Measurements from ENCODE around the gene NABP1. TPM values are rescaled to one million over a fixed set of nuclear protein-coding genes. Genes with fewer than 3 reads are reported as not detected.

NABP1 gene
- total RNA-seq, 1 donor from 2014 or later: 8.9 TPM

DNA sequence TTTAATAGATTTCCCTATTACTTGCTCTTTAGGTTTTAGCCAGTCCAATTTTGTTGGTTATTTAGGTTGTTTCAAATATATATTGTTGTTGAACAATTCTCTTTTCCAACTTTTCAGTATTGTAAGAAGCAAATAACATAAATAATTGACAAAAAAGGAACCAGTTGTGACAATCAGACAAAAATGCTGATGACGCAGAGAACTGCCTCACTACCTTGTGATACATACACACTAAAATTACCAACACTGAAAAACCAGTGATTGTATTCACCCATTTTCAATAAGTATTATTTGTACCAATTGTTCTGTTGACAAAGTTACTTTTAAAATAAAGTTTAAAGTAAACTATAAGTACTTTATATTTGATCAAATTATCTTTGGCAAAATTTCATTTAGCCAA lies 43.1 kb upstream of the NABP1 start:
- no peaks in the 10 kb centered on the region for H3K9me3 Mint-ChIP-seq
- no peak for DNase-seq (ENCODE audit: low read depth, low spot score)
- H3K4me3 Mint-ChIP-seq: no peak overlapping the region
- H3K27ac Mint-ChIP-seq (ENCODE audit: unreplicated experiment): no peak overlapping the region
- TF ChIP-seq, protein P1, sequence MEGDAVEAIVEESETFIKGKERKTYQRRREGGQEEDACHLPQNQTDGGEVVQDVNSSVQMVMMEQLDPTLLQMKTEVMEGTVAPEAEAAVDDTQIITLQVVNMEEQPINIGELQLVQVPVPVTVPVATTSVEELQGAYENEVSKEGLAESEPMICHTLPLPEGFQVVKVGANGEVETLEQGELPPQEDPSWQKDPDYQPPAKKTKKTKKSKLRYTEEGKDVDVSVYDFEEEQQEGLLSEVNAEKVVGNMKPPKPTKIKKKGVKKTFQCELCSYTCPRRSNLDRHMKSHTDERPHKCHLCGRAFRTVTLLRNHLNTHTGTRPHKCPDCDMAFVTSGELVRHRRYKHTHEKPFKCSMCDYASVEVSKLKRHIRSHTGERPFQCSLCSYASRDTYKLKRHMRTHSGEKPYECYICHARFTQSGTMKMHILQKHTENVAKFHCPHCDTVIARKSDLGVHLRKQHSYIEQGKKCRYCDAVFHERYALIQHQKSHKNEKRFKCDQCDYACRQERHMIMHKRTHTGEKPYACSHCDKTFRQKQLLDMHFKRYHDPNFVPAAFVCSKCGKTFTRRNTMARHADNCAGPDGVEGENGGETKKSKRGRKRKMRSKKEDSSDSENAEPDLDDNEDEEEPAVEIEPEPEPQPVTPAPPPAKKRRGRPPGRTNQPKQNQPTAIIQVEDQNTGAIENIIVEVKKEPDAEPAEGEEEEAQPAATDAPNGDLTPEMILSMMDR (conservative IDR thresholded peaks at IDR 0.05): no peak
- no peaks in the 10 kb centered on the region for H3K4me1 Mint-ChIP-seq
- no peaks in the 10 kb centered on the region for H3K27me3 Mint-ChIP-seq (ENCODE audit: low read depth)
- H3K36me3 Mint-ChIP-seq (ENCODE audit: low read depth): no peaks in the 10 kb centered on the region

- Mint-ChIP-seq H3K27ac (ENCODE audit: unreplicated experiment) (no peak overlapping the region), H3K4me3 (no peak overlapping the region), H3K9me3 (no peaks in the 10 kb centered on the region), H3K36me3 (ENCODE audit: low read depth) (no peaks in the 10 kb centered on the region), H3K4me1 (no peaks in the 10 kb centered on the region), H3K27me3 (ENCODE audit: low read depth) (no peaks in the 10 kb centered on the region)
- TF ChIP-seq, protein P1 (conservative IDR thresholded peaks at IDR 0.05): no peak
- DNase-seq (ENCODE audit: low read depth, low spot score): no peak
Observed at GRCh38 chr2:191635333-191636234, 42.4 kb upstream of the NABP1 start.

GRCh38 chr2:191636235-191636543 lies 41.7 kb upstream of the NABP1 start:
- H3K9me3 Mint-ChIP-seq: no peaks in the 10 kb centered on the region
- H3K27ac Mint-ChIP-seq (ENCODE audit: unreplicated experiment): no peak overlapping the region
- no peak for DNase-seq (ENCODE audit: low read depth, low spot score)
- no peak overlapping the region for H3K4me3 Mint-ChIP-seq
- H3K27me3 Mint-ChIP-seq (ENCODE audit: low read depth): no peaks in the 10 kb centered on the region
- H3K36me3 Mint-ChIP-seq (ENCODE audit: low read depth): no peaks in the 10 kb centered on the region
- no peaks in the 10 kb centered on the region for H3K4me1 Mint-ChIP-seq
- TF ChIP-seq, protein P1 (conservative IDR thresholded peaks at IDR 0.05): no peak

DNA sequence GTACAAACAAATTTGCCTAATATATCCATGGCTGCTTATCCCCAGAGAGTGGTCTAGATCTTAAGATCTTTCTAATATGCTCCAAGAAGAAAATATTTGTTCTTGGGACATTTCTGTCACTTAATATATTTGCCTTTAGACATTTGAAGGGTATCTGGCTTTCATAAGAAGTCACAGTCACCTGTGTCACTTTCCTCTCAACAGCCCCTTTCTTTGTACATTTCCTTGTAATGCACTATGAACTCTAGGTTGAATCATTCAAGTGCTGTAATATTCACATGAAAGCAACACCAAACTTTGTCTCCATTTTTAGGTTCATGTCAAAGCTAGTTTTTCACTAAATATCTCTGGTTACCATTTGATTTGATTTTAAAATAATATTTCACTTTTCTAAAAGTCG lies 41.4 kb upstream of the NABP1 start:
- TF ChIP-seq, protein P1 (conservative IDR thresholded peaks at IDR 0.05): no peak
- H3K4me3 Mint-ChIP-seq: no peak overlapping the region
- H3K27ac Mint-ChIP-seq (ENCODE audit: unreplicated experiment): no peak overlapping the region
- no peaks in the 10 kb centered on the region for H3K4me1 Mint-ChIP-seq
- H3K36me3 Mint-ChIP-seq (ENCODE audit: low read depth): no peaks in the 10 kb centered on the region
- H3K27me3 Mint-ChIP-seq (ENCODE audit: low read depth): no peaks in the 10 kb centered on the region
- no peak for DNase-seq (ENCODE audit: low read depth, low spot score)
- H3K9me3 Mint-ChIP-seq: no peaks in the 10 kb centered on the region

DNA sequence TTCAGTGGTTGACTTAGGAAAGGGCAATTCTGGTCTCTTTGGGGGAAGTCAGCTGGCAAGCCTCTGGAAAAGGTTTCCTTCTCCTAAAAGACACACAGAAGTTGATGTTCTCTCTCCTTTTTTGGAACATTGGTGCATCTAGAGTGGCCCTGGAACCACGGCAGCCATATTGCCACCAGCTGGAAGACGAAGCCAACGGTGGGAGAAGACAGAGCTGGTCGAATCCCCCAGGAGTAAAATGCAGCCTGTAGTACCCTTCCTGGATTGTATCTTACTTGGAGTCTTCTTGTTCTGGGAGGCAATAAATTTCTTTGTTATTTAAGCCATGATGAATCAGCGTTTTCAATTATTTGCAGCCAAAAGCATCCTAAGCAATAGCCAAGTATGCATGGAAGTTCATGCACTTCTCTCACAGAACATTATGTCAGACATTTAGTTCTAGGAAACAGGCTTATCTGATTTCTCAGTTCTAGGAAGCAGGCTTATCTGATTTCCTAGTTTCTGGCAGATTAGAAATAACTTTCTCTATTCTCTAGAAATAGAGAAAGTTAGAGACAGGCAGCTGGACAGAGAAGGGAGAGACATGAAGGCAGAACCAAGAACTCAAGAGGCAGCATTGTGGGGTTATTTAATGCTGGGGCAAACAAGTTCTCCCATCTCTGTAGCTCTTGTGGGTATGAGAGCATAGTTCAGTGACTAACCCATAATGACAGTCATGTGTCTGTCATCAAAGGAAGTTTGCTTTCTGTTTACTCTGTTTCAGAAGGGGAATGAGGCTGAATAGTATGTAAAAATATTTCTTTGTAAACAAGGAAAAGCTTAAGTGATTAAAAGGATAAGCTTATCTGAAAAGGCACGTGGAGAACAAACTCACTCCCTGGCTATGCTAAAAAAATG lies 40.5 kb upstream of the NABP1 start:
- Mint-ChIP-seq H3K27me3 (ENCODE audit: low read depth) (no peaks in the 10 kb centered on the region), H3K4me3 (no peak overlapping the region), H3K27ac (ENCODE audit: unreplicated experiment) (no peak overlapping the region), H3K9me3 (no peaks in the 10 kb centered on the region), H3K36me3 (ENCODE audit: low read depth) (no peaks in the 10 kb centered on the region), H3K4me1 (no peaks in the 10 kb centered on the region)
- DNase-seq (ENCODE audit: low read depth, low spot score): no peak
- TF ChIP-seq, protein P1 (conservative IDR thresholded peaks at IDR 0.05): no peak
